GM21360 (cell line): Measurements from ENCODE around the gene SHCBP1.
"Not testable (repeated sequence)": the region's sequence is repeated elsewhere in the genome, so short reads cannot be mapped to it uniquely, and the experiment has no call there.

ENCODE experiments used
- ATAC-seq: cut with Tn5 transposase; IDR thresholded peaks from one replicate; pipeline ENCODE4 v1.9.1; 2021; ENCODE audit warnings: mild to moderate bottlenecking, moderate library complexity; ENCODE audit not compliant: unreplicated experiment

SHCBP1 gene

GRCh38 chr16:46621006-46621933, at the start of gene SHCBP1:
Gene SHCBP1, minus strand, starts transcription at chr16:46621379. Its CDS starts 20 bp downstream, at chr16:46621359.
- peak; percentile 86 for ATAC-seq

- no peak for ATAC-seq
Observed at GRCh38 chr16:46662123-46662522, 40.9 kb upstream of the SHCBP1 start.

GRCh38 chr16:46658925-46659324, 37.7 kb upstream of the SHCBP1 start:
- peak; percentile 96 for ATAC-seq

GRCh38 chr16:46651305-46651704, 30.1 kb upstream of the SHCBP1 start:
- ATAC-seq, result no peak

GRCh38 chr16:46650254-46650623, 29.1 kb upstream of the SHCBP1 start:
- ATAC-seq, result no peak

- ATAC-seq, result no peak
Observed at GRCh38 chr16:46649588-46650253, 28.5 kb upstream of the SHCBP1 start.

GRCh38 chr16:46648656-46649055, 27.5 kb upstream of the SHCBP1 start:
- ATAC-seq, result no peak

- no peak for ATAC-seq
Observed at GRCh38 chr16:46638947-46639925, 18.1 kb upstream of the SHCBP1 start.

- ATAC-seq, result no peak
Observed at GRCh38 chr16:46632778-46633733, 11.9 kb upstream of the SHCBP1 start.

- no peak for ATAC-seq
Observed at GRCh38 chr16:46629331-46630219, 8.4 kb upstream of the SHCBP1 start.

- ATAC-seq, result no peak
Observed at GRCh38 chr16:46627746-46628145, 6.6 kb upstream of the SHCBP1 start.

- ATAC-seq, result not testable (repeated sequence)
Observed at GRCh38 chr16:46626681-46627080, 5.5 kb upstream of the SHCBP1 start.

GRCh38 chr16:46624862-46625261, 3.7 kb upstream of the SHCBP1 start:
- ATAC-seq, result not testable (repeated sequence)

- ATAC-seq, result not testable (repeated sequence)
Observed at GRCh38 chr16:46623707-46624106, 2.5 kb upstream of the SHCBP1 start.

- not testable (repeated sequence) for ATAC-seq
Observed at GRCh38 chr16:46623246-46623645, 2.1 kb upstream of the SHCBP1 start.

GRCh38 chr16:46621934-46622676, 926 bp upstream of the SHCBP1 start:
- no peak for ATAC-seq

GRCh38 chr16:46620266-46621005, 743 bp downstream of the SHCBP1 start:
- ATAC-seq, result peak; percentile 27
